GM12873 (cell line): ENCODE measurements around the gene MBD3L2B.
A peak's percentile ranks its signal among the peaks of the same experiment; 100 is the strongest.
"Not testable (repeated sequence)": the region's sequence is repeated elsewhere in the genome, so short reads cannot be mapped to it uniquely, and the experiment has no call there.

ENCODE experiments used
- TF ChIP-seq, protein P1 (sequence below): IDR thresholded peaks from 2 replicates; pipeline ENCODE4 v1.5.1; 2012; ENCODE audit warnings: low read depth, mild to moderate bottlenecking, moderate library complexity, low read length, control low read depth; ENCODE audit not compliant: insufficient read depth; ENCODE audit errors: missing control alignments

The MBD3L2B gene

DNA sequence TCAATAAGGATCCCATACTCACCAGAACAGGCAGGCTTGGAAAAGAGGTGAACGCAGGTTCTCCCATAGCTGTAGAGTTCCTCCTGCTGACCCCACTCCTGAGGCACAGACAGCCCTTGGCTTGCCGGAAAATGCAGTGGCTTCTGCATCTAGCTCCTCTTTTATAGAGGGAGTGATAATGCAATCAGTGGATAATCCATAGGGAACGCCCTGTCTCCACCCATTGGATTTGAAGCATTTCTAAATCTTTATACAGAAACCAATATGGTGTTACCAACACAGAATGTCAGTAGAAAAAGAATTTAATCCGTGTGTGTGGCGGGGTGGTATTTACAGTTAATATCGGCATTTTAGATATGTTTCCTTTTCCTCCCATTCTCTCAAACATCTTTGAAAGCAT is at the start of gene MBD3L2B:
Gene MBD3L2B, minus strand, starts transcription at position 101 of the 400 bp plus-strand sequence. Its CDS starts 34 bp downstream, at position 67.
- TF ChIP-seq, protein P1, sequence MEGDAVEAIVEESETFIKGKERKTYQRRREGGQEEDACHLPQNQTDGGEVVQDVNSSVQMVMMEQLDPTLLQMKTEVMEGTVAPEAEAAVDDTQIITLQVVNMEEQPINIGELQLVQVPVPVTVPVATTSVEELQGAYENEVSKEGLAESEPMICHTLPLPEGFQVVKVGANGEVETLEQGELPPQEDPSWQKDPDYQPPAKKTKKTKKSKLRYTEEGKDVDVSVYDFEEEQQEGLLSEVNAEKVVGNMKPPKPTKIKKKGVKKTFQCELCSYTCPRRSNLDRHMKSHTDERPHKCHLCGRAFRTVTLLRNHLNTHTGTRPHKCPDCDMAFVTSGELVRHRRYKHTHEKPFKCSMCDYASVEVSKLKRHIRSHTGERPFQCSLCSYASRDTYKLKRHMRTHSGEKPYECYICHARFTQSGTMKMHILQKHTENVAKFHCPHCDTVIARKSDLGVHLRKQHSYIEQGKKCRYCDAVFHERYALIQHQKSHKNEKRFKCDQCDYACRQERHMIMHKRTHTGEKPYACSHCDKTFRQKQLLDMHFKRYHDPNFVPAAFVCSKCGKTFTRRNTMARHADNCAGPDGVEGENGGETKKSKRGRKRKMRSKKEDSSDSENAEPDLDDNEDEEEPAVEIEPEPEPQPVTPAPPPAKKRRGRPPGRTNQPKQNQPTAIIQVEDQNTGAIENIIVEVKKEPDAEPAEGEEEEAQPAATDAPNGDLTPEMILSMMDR, result not testable (repeated sequence)

DNA sequence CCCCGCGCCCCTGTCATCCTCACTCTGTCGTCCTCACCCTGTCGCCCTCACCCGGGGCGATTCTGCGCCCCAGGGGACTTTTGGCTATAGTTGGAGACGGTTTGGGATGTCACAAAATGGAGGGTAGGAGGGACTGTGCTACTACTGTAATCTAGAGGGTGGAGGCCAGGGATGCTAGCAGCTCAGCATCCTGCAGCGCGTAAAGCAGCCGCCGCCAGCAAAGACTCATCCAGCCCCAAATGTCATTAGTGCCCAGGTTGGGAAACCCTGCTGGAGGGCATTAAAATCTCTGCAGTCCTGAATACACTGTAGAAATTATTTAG is 48.6 kb upstream of the MBD3L2B start:
- TF ChIP-seq, protein P1, result no peak

DNA sequence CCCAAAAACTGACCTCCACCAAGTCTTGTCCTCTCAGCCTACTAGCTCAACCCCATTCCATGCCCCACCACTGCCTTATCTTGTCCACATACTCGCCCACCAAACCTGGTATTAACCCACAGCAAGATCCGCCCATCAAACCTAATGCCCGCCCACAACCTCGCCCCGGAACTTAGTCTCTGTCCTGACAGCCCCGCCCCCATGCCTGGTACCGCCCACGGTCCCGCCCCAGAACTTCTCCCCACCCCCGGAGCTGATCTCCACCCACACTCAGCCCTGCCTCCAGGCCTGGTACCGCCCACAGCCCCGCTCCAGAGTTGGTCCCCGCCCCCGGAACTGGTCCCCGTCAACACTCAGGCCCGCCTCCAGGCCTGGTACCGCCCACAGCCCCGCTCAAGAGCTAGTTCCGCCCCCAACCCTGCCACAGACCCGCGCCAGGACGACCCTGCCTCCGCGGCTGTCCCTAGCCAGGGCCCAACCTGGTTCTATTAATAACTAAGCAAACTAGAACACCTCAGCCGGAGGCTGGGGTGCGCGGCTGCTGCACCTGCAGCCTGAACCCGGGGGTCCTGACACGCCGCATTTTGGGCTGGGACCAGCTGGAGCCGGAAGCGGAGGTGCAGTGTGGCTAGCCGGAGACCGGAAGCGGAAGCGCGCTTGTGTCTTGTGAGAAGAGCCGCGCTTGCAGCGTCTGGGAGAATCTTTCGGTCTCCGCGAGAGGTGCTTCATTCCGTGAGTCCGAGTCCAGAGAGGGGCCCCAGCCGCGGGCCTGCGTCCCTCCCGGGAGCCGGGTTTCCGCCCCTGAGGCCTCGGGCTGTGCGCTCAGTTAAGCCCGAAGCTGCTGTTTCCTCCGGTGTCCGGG is 48.0 kb upstream of the MBD3L2B start, which contains the start of gene ZNF557:
Gene ZNF557, plus strand, starts transcription at position 662 of the 862 bp plus-strand sequence. CDS start 5,372 bp downstream, outside the sequence.
- TF ChIP-seq, protein P1, result no peak

DNA sequence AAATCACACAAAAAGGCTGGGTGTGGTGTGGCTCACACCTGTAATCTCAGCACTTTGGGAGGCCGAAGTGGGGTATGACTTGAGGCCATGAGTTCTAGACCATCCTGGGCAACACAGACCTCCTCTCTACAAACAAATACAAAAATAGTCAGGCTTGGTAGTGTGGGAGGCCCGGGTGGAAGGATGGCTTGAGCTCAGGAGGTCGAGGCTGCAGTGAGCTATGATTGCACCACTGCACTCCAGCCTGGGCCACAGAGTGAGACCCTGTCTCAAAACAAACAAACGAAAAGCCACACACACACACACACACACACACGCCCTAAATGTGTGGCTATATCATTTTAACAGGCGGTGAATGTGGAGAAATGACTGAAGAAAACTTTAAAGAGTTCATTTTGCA is 47.4 kb upstream of the MBD3L2B start:
- TF ChIP-seq, protein P1, result no peak

DNA sequence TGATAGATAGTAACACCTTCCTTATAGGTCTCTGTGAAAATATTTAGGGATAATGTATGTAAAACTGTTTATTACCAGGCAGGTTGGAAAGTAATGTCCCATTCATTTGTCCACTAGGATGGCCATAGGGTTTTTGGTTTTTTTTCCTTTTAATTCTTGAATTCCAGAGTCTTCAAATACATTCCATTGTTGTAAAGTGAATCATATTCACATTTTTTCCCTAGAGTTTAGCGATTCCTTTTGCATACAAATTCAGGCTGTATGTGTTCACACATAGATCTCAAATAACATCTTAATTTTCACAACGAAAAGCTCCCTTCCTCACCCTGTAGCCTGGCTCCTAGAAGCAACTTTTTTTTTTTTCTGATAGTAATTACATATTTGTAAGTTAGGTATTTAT is 46.5 kb upstream of the MBD3L2B start:
- TF ChIP-seq, protein P1, result no peak

DNA sequence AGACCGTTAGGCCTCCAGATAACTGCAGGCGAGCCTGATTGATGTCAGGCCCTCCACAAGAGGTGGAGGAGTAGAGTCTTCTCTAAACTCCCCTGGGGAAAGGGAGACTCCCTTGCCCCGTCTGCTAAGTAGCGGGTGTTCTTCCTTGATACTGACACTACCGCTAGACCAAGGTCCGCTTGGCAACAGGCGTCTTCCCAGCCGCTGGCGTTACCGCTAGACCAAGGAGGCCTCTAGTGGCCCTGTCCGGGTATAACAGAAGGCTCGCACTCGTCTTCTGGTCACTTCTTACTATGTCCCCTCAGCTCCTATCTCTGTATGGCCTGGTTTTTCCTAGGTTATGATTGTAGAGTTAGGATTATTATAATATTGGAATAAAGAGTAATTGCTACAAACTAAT is 45.9 kb upstream of the MBD3L2B start:
- TF ChIP-seq, protein P1, result peak; percentile 27

DNA sequence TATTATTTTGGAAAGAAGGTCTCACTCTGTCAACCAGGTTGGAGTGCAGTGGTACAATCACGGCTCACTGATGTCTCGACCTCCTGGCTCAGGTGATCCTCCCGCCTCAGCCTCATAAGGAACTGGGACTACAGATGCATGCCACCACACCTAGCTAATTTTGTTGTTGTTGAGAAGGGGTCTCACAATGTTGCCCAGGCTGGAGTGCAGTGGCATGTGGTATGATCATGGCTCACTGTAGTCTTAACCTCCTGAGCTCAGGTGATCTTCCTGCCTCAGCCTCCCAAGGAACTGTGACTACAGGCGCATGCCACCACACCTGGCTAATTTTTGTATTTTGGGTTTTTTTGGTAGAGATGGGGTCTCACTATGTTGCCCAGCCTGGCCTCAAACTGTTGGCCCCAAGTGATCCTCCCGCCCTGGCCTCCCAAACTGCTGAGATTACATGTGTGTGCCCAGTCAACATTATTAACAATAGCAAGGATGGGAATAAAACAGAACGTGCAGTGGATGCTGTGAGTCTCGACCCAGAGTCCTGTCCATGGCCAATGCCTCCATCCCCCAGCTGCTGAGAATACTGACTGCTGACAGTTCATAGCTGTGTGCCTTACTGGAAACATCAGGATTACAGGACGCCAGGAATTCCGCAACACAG is 42.7 kb upstream of the MBD3L2B start:
- TF ChIP-seq, protein P1, result no peak
